HCT116 (cell line): ENCODE data around the gene FBXL5. TPM values are rescaled to one million over a fixed set of nuclear protein-coding genes. Genes with fewer than 3 reads are reported as not detected.

ENCODE experiments used
- ATAC-seq: fragments of 200-7000 bp; cut with Tn5 transposase; 2 replicates; pipeline ENCODE4 v1.9.1; 2020; ENCODE audit warnings: mild to moderate bottlenecking, moderate library complexity
- BruUV-seq: library from RNA; stranded (reverse); fragments of 400-500 nt; replicated peaks from 2 replicates; lab custom pipeline; 2021; lab: Mats Ljungman, UMichigan
- CTCF ChIA-PET: fragments of 300-600 bp; sonication (Branson Sonifier 250); formaldehyde crosslinking; loops from one replicate; lab custom pipeline; 2021; ENCODE audit warnings: antibody characterized with exemption; lab: Charles Lee
- POLR2A ChIA-PET: fragments of 300-600, 350-600 bp; sonication (Branson Sonifier 250); formaldehyde crosslinking; loops from one replicate; lab custom pipeline; 2021; ENCODE audit warnings: antibody characterized with exemption; lab: Charles Lee
- RAD21 ChIA-PET, 2 experiments: fragments of 300-600 bp; sonication (Branson Sonifier 250); formaldehyde crosslinking; loops; one replicate each; lab custom pipeline; 2023; ENCODE audit warnings: low total read pairs in 2 of 2; ENCODE audit not compliant: uncharacterized antibody in 2 of 2, unreplicated experiment in 2 of 2, low non-redundant PET in 1 of 2; lab: Charles Lee
- DNase-seq: peaks from one replicate; pipeline ENCODE4 v3.0.0-alpha.2; 2010; ENCODE audit warnings: low read depth, low spot score
- H2AFZ ChIP-seq: fragments of 200-600 bp; shearing (Covaris generic), sonication (generic); 2 replicates; pipeline ENCODE4 v1.6.1; 2017; ENCODE audit warnings: low read depth, mixed run types, mixed read lengths, antibody characterized with exemption, low read length; ENCODE audit not compliant: poor library complexity, severe bottlenecking
- H3K27ac ChIP-seq: 2 replicates; pipeline ENCODE4 v1.5.1; 2012; ENCODE audit warnings: low read depth, low read length
- H3K27me3 ChIP-seq: fragments of 200-600 bp; sonication (generic); 2 replicates; pipeline ENCODE4 v1.6.1; 2016; ENCODE audit warnings: mixed run types, low read length, mixed read lengths; ENCODE audit not compliant: insufficient read depth
- H3K36me3 ChIP-seq, 2 experiments: fragments of 200-500 bp in 1 of 2; fragments of 200-600 bp in 1 of 2; sonication (Bioruptor generic) in 1 of 2; sonication (generic) in 1 of 2; 2 replicates each; pipeline versions ENCODE4 v1.5.1 to v1.6.1; 2014 to 2016; ENCODE audit warnings: low read length in 2 of 2, inconsistent platforms in 1 of 2, mixed read lengths in 1 of 2, mixed run types in 1 of 2; ENCODE audit not compliant: insufficient read depth in 2 of 2, control insufficient read depth in 1 of 2
- H3K4me1 ChIP-seq, 2 experiments: fragments of 200-600 bp in 1 of 2; sonication (generic) in 1 of 2; 2 replicates each; pipeline versions ENCODE4 v1.5.1 to v1.6.1; 2012 to 2017; ENCODE audit warnings: low read length in 2 of 2, inconsistent platforms in 1 of 2, mild to moderate bottlenecking in 1 of 2, mixed read lengths in 1 of 2, mixed run types in 1 of 2, moderate library complexity in 1 of 2; ENCODE audit not compliant: insufficient read depth in 2 of 2, control insufficient read depth in 1 of 2
- H3K4me2 ChIP-seq: fragments of 200-600 bp; sonication (generic); 2 replicates; pipeline ENCODE4 v1.6.1; 2017; ENCODE audit warnings: mixed run types, low read length, mixed read lengths
- H3K4me3 ChIP-seq, 2 experiments: fragments of 200-600 bp in 1 of 2; sonication (generic) in 1 of 2; replicated peaks in 1 of 2; 2 replicates each; pipeline ENCODE4 v1.5.1; 2011 to 2016; ENCODE audit warnings: low read length in 2 of 2, control low read depth in 1 of 2, low read depth in 1 of 2, mild to moderate bottlenecking in 1 of 2, mixed read lengths in 1 of 2, mixed run types in 1 of 2
- H3K79me2 ChIP-seq: fragments of 200-600 bp; sonication (generic); 2 replicates; pipeline ENCODE4 v1.6.1; 2017; ENCODE audit warnings: mild to moderate bottlenecking, mixed run types, low read length, moderate library complexity, mixed read lengths; ENCODE audit not compliant: insufficient read depth
- H3K9ac ChIP-seq: fragments of 200-600 bp; sonication (generic); 2 replicates; pipeline ENCODE4 v1.6.1; 2016; ENCODE audit warnings: low read length, mixed read lengths
- H3K9me2 ChIP-seq: fragments of 200-600 bp; sonication (generic), shearing (Covaris generic); 2 replicates; pipeline ENCODE4 v1.6.1; 2017; ENCODE audit warnings: mixed run types, mild to moderate bottlenecking, moderate library complexity; ENCODE audit not compliant: insufficient read depth
- H3K9me3 ChIP-seq, 2 experiments: fragments of 200-500 bp in 1 of 2; fragments of 200-600 bp in 1 of 2; sonication (Bioruptor generic) in 1 of 2; sonication (generic) in 1 of 2; 2 replicates each; pipeline ENCODE4 v1.6.1; 2014 to 2017; ENCODE audit warnings: low read length in 2 of 2, mixed read lengths in 2 of 2, inconsistent platforms in 1 of 2, low read depth in 1 of 2, mild to moderate bottlenecking in 1 of 2, mixed run types in 1 of 2, moderate library complexity in 1 of 2; ENCODE audit not compliant: control insufficient read depth in 1 of 2, insufficient read depth in 1 of 2
- H4K20me1 ChIP-seq: fragments of 200-600 bp; sonication (generic), shearing (Covaris generic); 2 replicates; pipeline ENCODE4 v1.6.1; 2017; ENCODE audit warnings: mixed run types, mild to moderate bottlenecking, moderate library complexity; ENCODE audit not compliant: insufficient read depth
- ATF3 ChIP-seq: IDR thresholded peaks from 2 replicates; pipeline ENCODE4 v1.6.1; 2012
- CBX3 ChIP-seq: IDR thresholded peaks from 2 replicates; pipeline ENCODE4 v1.6.1; 2012; ENCODE audit warnings: low read depth
- CTCF ChIP-seq, 3 experiments: fragments of 200-600 bp in 1 of 3; sonication (generic) in 1 of 3; IDR thresholded peaks in 2 of 3; conservative IDR thresholded peaks in 1 of 3; 2 replicates each; pipeline ENCODE4 v1.5.1; 2012 to 2017; ENCODE audit warnings: low read depth in 2 of 3, low read length in 2 of 3, antibody characterized with exemption in 1 of 3, borderline replicate concordance in 1 of 3, control low read depth in 1 of 3, mild to moderate bottlenecking in 1 of 3, mixed read lengths in 1 of 3, mixed run types in 1 of 3, moderate library complexity in 1 of 3; ENCODE audit not compliant: insufficient read depth in 1 of 3
- EGR1 ChIP-seq: IDR thresholded peaks from 2 replicates; pipeline ENCODE4 v1.6.1; 2012; ENCODE audit warnings: low read depth
- ELF1 ChIP-seq: IDR thresholded peaks from 2 replicates; pipeline ENCODE4 v1.6.1; 2012; ENCODE audit warnings: low read depth, borderline replicate concordance
- EZH2 ChIP-seq: fragments of 200-600 bp; sonication (generic); IDR thresholded peaks from 2 replicates; pipeline ENCODE4 v1.6.1; 2017; ENCODE audit warnings: antibody characterized with exemption, mixed run types
- EZH2phosphoT487 ChIP-seq: fragments of 200-600 bp; IDR thresholded peaks from 2 replicates; pipeline ENCODE4 v1.6.1; 2018; ENCODE audit warnings: antibody characterized with exemption, borderline replicate concordance
- FOSL1 ChIP-seq: IDR thresholded peaks from 2 replicates; pipeline ENCODE4 v1.6.1; 2012; ENCODE audit warnings: low read depth
- JUND ChIP-seq: IDR thresholded peaks from 2 replicates; pipeline ENCODE4 v1.6.1; 2012
- MAX ChIP-seq: IDR thresholded peaks from 2 replicates; pipeline ENCODE4 v1.6.1; 2012
- POLR2A ChIP-seq: IDR thresholded peaks from 2 replicates; pipeline ENCODE4 v1.7.0; 2011; ENCODE audit warnings: borderline replicate concordance; ENCODE audit not compliant: insufficient read depth, insufficient read length; ENCODE audit errors: extremely low read depth
- POLR2AphosphoS5 ChIP-seq: IDR thresholded peaks from 2 replicates; pipeline ENCODE4 v1.6.1; 2011; ENCODE audit warnings: mild to moderate bottlenecking, low read depth, low read length, moderate library complexity
- REST ChIP-seq: IDR thresholded peaks from 2 replicates; pipeline ENCODE4 v1.6.1; 2012; ENCODE audit warnings: low read depth
- SIN3A ChIP-seq: IDR thresholded peaks from 2 replicates; pipeline ENCODE4 v1.6.1; 2012; ENCODE audit warnings: low read depth
- SP1 ChIP-seq: IDR thresholded peaks from 2 replicates; pipeline ENCODE4 v1.6.1; 2012; ENCODE audit warnings: low read depth
- SRF ChIP-seq: IDR thresholded peaks from 2 replicates; pipeline ENCODE4 v1.6.1; 2012; ENCODE audit warnings: low read depth
- TCF7L2 ChIP-seq: IDR thresholded peaks from 2 replicates; pipeline ENCODE4 v1.7.0; 2011; ENCODE audit warnings: borderline replicate concordance, inconsistent platforms; ENCODE audit not compliant: insufficient read depth, insufficient read length; ENCODE audit errors: extremely low read depth
- YY1 ChIP-seq: IDR thresholded peaks from 2 replicates; pipeline ENCODE4 v1.6.1; 2011; ENCODE audit warnings: low read length, low read depth, moderate library complexity, mild to moderate bottlenecking; ENCODE audit not compliant: insufficient replicate concordance; ENCODE audit errors: extremely low read depth
- ZBTB33 ChIP-seq: IDR thresholded peaks from 2 replicates; pipeline ENCODE4 v1.6.1; 2011; ENCODE audit warnings: mild to moderate bottlenecking, low read length, moderate library complexity; ENCODE audit not compliant: insufficient replicate concordance; ENCODE audit errors: extremely low read depth
- ZFX ChIP-seq: fragments of 450-650 bp; IDR thresholded peaks from 2 replicates; pipeline ENCODE4 v1.6.1; 2017
- intact Hi-C: fragments of 100-400 bp; cut with micrococcal nuclease; formaldehyde crosslinking; loops from 2 replicates; pipeline ENCODE4 v1.10.0; 2022
- total RNA-seq: library from RNA; stranded (reverse); gene quantifications from one replicate; pipeline ENCODE4 v1.2.1, GENCODE V29; 2021; ENCODE audit not compliant: unreplicated experiment

Gene FBXL5
- total RNA-seq, 1 experiment from 2014 or later = 20.6 TPM

- intact Hi-C loops = no loop called here
- H2AFZ ChIP-seq = no peak overlapping the region
- no TSS peak for BruUV-seq
- no peaks in the 10 kb centered on the region for H3K36me3 ChIP-seq
- no peaks in the 10 kb centered on the region for H3K9me3 ChIP-seq
- ATAC-seq (no peak), DNase-seq (no peak)
- H3K4me2 ChIP-seq = no peak overlapping the region
- ChIA-PET CTCF (no interaction called here), POLR2A (no interaction called here), RAD21 (no interaction called here)
- no peak overlapping the region for H3K27ac ChIP-seq
- no peaks in the 10 kb centered on the region for H3K9me2 ChIP-seq
- H3K79me2 ChIP-seq = peaks cover 13% of the 10 kb centered on the region
- TF ChIP-seq FOSL1 = no peak
- no peak for TF ChIP-seq MAX
- TF ChIP-seq SP1 = no peak
- TF ChIP-seq YY1 = no peak
- no peak for TF ChIP-seq ATF3
- no peak for TF ChIP-seq POLR2AphosphoS5
- no peak for TF ChIP-seq CTCF (IDR thresholded peaks at IDR 0.05 in 2 of 3, conservative IDR thresholded peaks at IDR 0.05 in 1 of 3; ENCODE audit: borderline replicate concordance in 1 of 3, insufficient read depth in 1 of 3, low read depth in 2 of 3, low read length in 2 of 3)
- no peak for TF ChIP-seq ELF1
- TF ChIP-seq ZFX = no peak
- no peak for TF ChIP-seq TCF7L2
- TF ChIP-seq CBX3 = no peak
- TF ChIP-seq SIN3A = no peak
- TF ChIP-seq REST = no peak
- no peak for TF ChIP-seq EZH2
- no peak for TF ChIP-seq SRF
- TF ChIP-seq EGR1 = no peak
- TF ChIP-seq EZH2phosphoT487 = no peak
- TF ChIP-seq JUND = no peak
- no peak for TF ChIP-seq POLR2A
- no peak for TF ChIP-seq ZBTB33
- no peak overlapping the region for H3K9ac ChIP-seq
- no peaks in the 10 kb centered on the region for H3K27me3 ChIP-seq
- H3K4me1 ChIP-seq = no peaks in the 10 kb centered on the region
- H3K4me3 ChIP-seq = no peak overlapping the region
- no peaks in the 10 kb centered on the region for H4K20me1 ChIP-seq
Observed at GRCh38 chr4:15612136-15612535, 43.0 kb downstream of the FBXL5 start.
